DOHH2 (cell line): ENCODE measurements around the gene GPN1.

Source experiments
- EZH2phosphoT487 ChIP-seq: fragments of 200-600 bp; sonication (generic); IDR thresholded peaks from 2 replicates; pipeline ENCODE4 v1.6.1; 2017; ENCODE audit warnings: borderline replicate concordance, mild to moderate bottlenecking, antibody characterized with exemption, low read length, moderate library complexity, mixed read lengths
- TF ChIP-seq, protein P1 (sequence below): fragments of 200-600 bp; sonication (generic); IDR thresholded peaks from one replicate; pipeline ENCODE4 v1.5.1; 2014; ENCODE audit warnings: antibody characterized with exemption, mild to moderate bottlenecking, low read depth, low read length; ENCODE audit not compliant: poor library complexity, severe bottlenecking

DNA sequence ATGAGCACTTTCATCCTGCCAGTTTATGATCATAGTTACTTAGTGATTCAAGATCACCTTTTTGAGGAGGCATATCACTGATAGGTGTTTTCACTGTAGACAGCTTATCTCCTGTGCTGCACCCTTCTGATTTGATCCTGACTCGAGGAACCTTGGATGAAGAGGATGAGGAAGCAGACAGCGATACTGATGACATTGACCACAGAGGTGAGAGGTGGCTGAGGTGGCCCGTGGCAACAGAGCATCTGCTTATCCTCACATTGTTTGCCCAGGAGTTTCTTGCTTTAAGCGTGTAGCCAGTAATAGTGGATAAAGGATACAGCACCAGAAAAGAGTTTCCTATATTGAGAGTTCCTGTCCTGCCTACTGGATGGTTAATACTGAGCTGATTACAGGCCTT is 18.9 kb downstream of the GPN1 start:
- TF ChIP-seq, protein P1, sequence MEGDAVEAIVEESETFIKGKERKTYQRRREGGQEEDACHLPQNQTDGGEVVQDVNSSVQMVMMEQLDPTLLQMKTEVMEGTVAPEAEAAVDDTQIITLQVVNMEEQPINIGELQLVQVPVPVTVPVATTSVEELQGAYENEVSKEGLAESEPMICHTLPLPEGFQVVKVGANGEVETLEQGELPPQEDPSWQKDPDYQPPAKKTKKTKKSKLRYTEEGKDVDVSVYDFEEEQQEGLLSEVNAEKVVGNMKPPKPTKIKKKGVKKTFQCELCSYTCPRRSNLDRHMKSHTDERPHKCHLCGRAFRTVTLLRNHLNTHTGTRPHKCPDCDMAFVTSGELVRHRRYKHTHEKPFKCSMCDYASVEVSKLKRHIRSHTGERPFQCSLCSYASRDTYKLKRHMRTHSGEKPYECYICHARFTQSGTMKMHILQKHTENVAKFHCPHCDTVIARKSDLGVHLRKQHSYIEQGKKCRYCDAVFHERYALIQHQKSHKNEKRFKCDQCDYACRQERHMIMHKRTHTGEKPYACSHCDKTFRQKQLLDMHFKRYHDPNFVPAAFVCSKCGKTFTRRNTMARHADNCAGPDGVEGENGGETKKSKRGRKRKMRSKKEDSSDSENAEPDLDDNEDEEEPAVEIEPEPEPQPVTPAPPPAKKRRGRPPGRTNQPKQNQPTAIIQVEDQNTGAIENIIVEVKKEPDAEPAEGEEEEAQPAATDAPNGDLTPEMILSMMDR = no peak
- TF ChIP-seq EZH2phosphoT487 = no peak
